GM21367 (cell line): ENCODE measurements around the gene LMNB1.

Experiments
- ATAC-seq: cut with Tn5 transposase; IDR thresholded peaks from one replicate; pipeline ENCODE4 v1.9.1; 2021; ENCODE audit not compliant: unreplicated experiment

Gene LMNB1

GRCh38 chr5:126884269-126884819, 107.4 kb downstream of the LMNB1 start:
- ATAC-seq, result no peak
